ENCODE data around the gene SCAMP3.

GRCh38 chr1:155285631-155286044 lies 23.5 kb upstream of the SCAMP3 start:
- TF ChIP-seq, protein P1, sequence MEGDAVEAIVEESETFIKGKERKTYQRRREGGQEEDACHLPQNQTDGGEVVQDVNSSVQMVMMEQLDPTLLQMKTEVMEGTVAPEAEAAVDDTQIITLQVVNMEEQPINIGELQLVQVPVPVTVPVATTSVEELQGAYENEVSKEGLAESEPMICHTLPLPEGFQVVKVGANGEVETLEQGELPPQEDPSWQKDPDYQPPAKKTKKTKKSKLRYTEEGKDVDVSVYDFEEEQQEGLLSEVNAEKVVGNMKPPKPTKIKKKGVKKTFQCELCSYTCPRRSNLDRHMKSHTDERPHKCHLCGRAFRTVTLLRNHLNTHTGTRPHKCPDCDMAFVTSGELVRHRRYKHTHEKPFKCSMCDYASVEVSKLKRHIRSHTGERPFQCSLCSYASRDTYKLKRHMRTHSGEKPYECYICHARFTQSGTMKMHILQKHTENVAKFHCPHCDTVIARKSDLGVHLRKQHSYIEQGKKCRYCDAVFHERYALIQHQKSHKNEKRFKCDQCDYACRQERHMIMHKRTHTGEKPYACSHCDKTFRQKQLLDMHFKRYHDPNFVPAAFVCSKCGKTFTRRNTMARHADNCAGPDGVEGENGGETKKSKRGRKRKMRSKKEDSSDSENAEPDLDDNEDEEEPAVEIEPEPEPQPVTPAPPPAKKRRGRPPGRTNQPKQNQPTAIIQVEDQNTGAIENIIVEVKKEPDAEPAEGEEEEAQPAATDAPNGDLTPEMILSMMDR (optimal IDR thresholded peaks at IDR 0.05 in 1 of 3, IDR thresholded peaks at IDR 0.05 in 1 of 3, conservative IDR thresholded peaks at IDR 0.05 in 1 of 3; ENCODE audit: extremely low read depth in 1 of 3, insufficient read depth in 2 of 3, low read length in 3 of 3): no peak
- TF ChIP-seq EZH2 (IDR thresholded peaks at IDR 0.05; ENCODE audit: low read length): no peak

Data from keratinocyte (primary cell).